H9 (cell line): Measurements from ENCODE around the gene AIF1L. TPM values are rescaled to one million over a fixed set of nuclear protein-coding genes. Genes with fewer than 3 reads are reported as not detected.

ENCODE experiments used
- DNase-seq: peaks from one replicate; pipeline ENCODE4 v3.0.0-alpha.2; 2017
- H2AFZ ChIP-seq: one replicate; pipeline ENCODE4 v1.6.1; 2013; ENCODE audit warnings: mild to moderate bottlenecking, low read length, control low read depth, moderate library complexity
- H2AK5ac ChIP-seq: 2 replicates; pipeline ENCODE4 v1.6.1; 2013; ENCODE audit warnings: low read length, control low read depth, mixed read lengths; ENCODE audit not compliant: insufficient read length
- H2BK120ac ChIP-seq: one replicate; pipeline ENCODE4 v1.6.1; 2013; ENCODE audit warnings: low read depth, mild to moderate bottlenecking, low read length, control low read depth, inconsistent platforms; ENCODE audit not compliant: poor library complexity, severe bottlenecking
- H2BK12ac ChIP-seq: 2 replicates; pipeline ENCODE4 v1.6.1; 2013; ENCODE audit warnings: low read length, control low read depth, mixed read lengths, low read depth; ENCODE audit not compliant: insufficient read length
- H2BK15ac ChIP-seq: 2 replicates; pipeline ENCODE4 v1.6.1; 2013; ENCODE audit warnings: low read depth, low read length, control low read depth
- H2BK20ac ChIP-seq: one replicate; pipeline ENCODE4 v1.6.1; 2013; ENCODE audit warnings: low read depth, mild to moderate bottlenecking, low read length, control low read depth, inconsistent platforms; ENCODE audit not compliant: poor library complexity, severe bottlenecking
- H2BK5ac ChIP-seq: 2 replicates; pipeline ENCODE4 v1.6.1; 2013; ENCODE audit warnings: low read length, control low read depth, mixed read lengths; ENCODE audit not compliant: insufficient read length
- H3K14ac ChIP-seq: 2 replicates; pipeline ENCODE4 v1.6.1; 2013; ENCODE audit warnings: low read length, control low read depth; ENCODE audit not compliant: insufficient read depth
- H3K18ac ChIP-seq: 2 replicates; pipeline ENCODE4 v1.6.1; 2013; ENCODE audit warnings: low read depth, mild to moderate bottlenecking, mixed read lengths, low read length, control low read depth; ENCODE audit not compliant: insufficient read length
- H3K23ac ChIP-seq: 2 replicates; pipeline ENCODE4 v1.6.1; 2013; ENCODE audit warnings: low read length, control low read depth, mixed read lengths, low read depth; ENCODE audit not compliant: insufficient read length
- H3K23me2 ChIP-seq: 2 replicates; pipeline ENCODE4 v1.6.1; 2013; ENCODE audit warnings: low read depth, mild to moderate bottlenecking, mixed read lengths, low read length, control low read depth; ENCODE audit not compliant: insufficient read length, poor library complexity, severe bottlenecking
- H3K27ac ChIP-seq: 2 replicates; pipeline ENCODE4 v1.5.1; 2013; ENCODE audit warnings: low read length, control low read depth, mixed read lengths, low read depth; ENCODE audit not compliant: insufficient read length
- H3K27me3 ChIP-seq: 2 replicates; pipeline ENCODE4 v1.6.1; 2013; ENCODE audit warnings: low read length, control low read depth, inconsistent platforms; ENCODE audit not compliant: insufficient read depth
- H3K4ac ChIP-seq: 2 replicates; pipeline ENCODE4 v1.6.1; 2013; ENCODE audit warnings: low read depth, mild to moderate bottlenecking, control low read depth, inconsistent platforms, low read length, moderate library complexity
- H3K4me1 ChIP-seq: 2 replicates; pipeline ENCODE4 v1.6.1; 2013; ENCODE audit warnings: low read length, control low read depth, inconsistent platforms; ENCODE audit not compliant: insufficient read depth
- H3K4me2 ChIP-seq: 2 replicates; pipeline ENCODE4 v1.6.1; 2013; ENCODE audit warnings: low read length, control low read depth, mixed read lengths; ENCODE audit not compliant: insufficient read length, insufficient read depth
- H3K56ac ChIP-seq: 2 replicates; pipeline ENCODE4 v1.6.1; 2013; ENCODE audit warnings: low read depth, mild to moderate bottlenecking, mixed read lengths, low read length, control low read depth; ENCODE audit not compliant: insufficient read length
- H3K79me1 ChIP-seq: 2 replicates; pipeline ENCODE4 v1.6.1; 2013; ENCODE audit warnings: low read depth, mild to moderate bottlenecking, moderate library complexity, low read length, control low read depth, inconsistent platforms; ENCODE audit not compliant: insufficient read depth, poor library complexity, severe bottlenecking
- H3K79me2 ChIP-seq: 2 replicates; pipeline ENCODE4 v1.6.1; 2013; ENCODE audit warnings: low read length, control low read depth, inconsistent platforms; ENCODE audit not compliant: insufficient read depth
- H3K9ac ChIP-seq: 2 replicates; pipeline ENCODE4 v1.6.1; 2013; ENCODE audit warnings: low read length, control low read depth, mixed read lengths; ENCODE audit not compliant: insufficient read length; ENCODE audit errors: extremely low read depth
- H3K9me3 ChIP-seq: one replicate; pipeline ENCODE4 v1.6.1; 2013; ENCODE audit warnings: low read depth, low read length, inconsistent platforms; ENCODE audit not compliant: control insufficient read depth
- H3T11ph ChIP-seq: one replicate; pipeline ENCODE4 v1.6.1; 2013; ENCODE audit warnings: mild to moderate bottlenecking, low read length, control low read depth, inconsistent platforms
- H4K20me1 ChIP-seq: one replicate; pipeline ENCODE4 v1.6.1; 2013; ENCODE audit not compliant: control insufficient read depth, insufficient read length, insufficient read depth
- H4K5ac ChIP-seq: 2 replicates; pipeline ENCODE4 v1.6.1; 2013; ENCODE audit warnings: low read depth, mild to moderate bottlenecking, mixed read lengths, low read length, control low read depth; ENCODE audit not compliant: insufficient read length
- H4K8ac ChIP-seq: replicated peaks from 2 replicates; pipeline ENCODE4 v1.6.1; 2013; ENCODE audit warnings: low read length, control low read depth, mixed read lengths, low read depth; ENCODE audit not compliant: insufficient read length
- H4K91ac ChIP-seq: 2 replicates; pipeline ENCODE4 v1.6.1; 2013; ENCODE audit warnings: low read depth, mild to moderate bottlenecking, moderate library complexity, mixed read lengths, low read length, control low read depth; ENCODE audit not compliant: insufficient read length
- H3K27ac Mint-ChIP-seq, 3 experiments: 2 replicates in 2 of 3; 3 replicates in 1 of 3; pipeline ENCODE4 v1.8.0; 2020 to 2021; ENCODE audit warnings: mixed read lengths in 3 of 3, mild to moderate bottlenecking in 1 of 3, moderate library complexity in 1 of 3
- H3K27me3 Mint-ChIP-seq: 2 replicates; pipeline ENCODE4 v1.8.0; 2021; ENCODE audit warnings: low read depth, mild to moderate bottlenecking, moderate library complexity, mixed read lengths
- H3K36me3 Mint-ChIP-seq, 3 experiments: 2 replicates in 2 of 3; 3 replicates in 1 of 3; pipeline ENCODE4 v1.8.0; 2020 to 2021; ENCODE audit warnings: low read depth in 3 of 3, mixed read lengths in 3 of 3; ENCODE audit not compliant: insufficient read depth in 1 of 3
- H3K4me1 Mint-ChIP-seq, 2 experiments: 2 replicates each; pipeline ENCODE4 v1.8.0; 2020; ENCODE audit warnings: mixed read lengths in 2 of 2
- H3K4me3 Mint-ChIP-seq, 2 experiments: 2 replicates in 1 of 2; 3 replicates in 1 of 2; pipeline ENCODE4 v1.8.0; 2020 to 2021; ENCODE audit warnings: mild to moderate bottlenecking in 2 of 2, mixed read lengths in 2 of 2, moderate library complexity in 1 of 2
- H3K9me3 Mint-ChIP-seq, 2 experiments: 2 replicates in 1 of 2; 3 replicates in 1 of 2; pipeline ENCODE4 v1.8.0; 2020; ENCODE audit warnings: mild to moderate bottlenecking in 2 of 2, mixed read lengths in 2 of 2, moderate library complexity in 1 of 2
- CTCF ChIP-seq: fragments of 200-600 bp; sonication (generic); conservative IDR thresholded peaks from 3 replicates; pipeline ENCODE4 v1.8.0; 2021; ENCODE audit warnings: antibody characterized with exemption, mild to moderate bottlenecking
- WGBS: extraction: QIAGEN DNeasy Blood & Tissue Kit; methylation state at CpG from one replicate; pipeline ENCODE4 v1.1.7; 2013; ENCODE audit warnings: missing lambda C conversion rate, low lambda C conversion rate, mixed read lengths; ENCODE audit not compliant: insufficient read length; ENCODE audit errors: extremely low coverage; 5-methylcytosine and 5-hydroxymethylcytosine counted together
- total RNA-seq: library from RNA; stranded (reverse); gene quantifications from 2 replicates; pipeline ENCODE4 v1.2.1, GENCODE V29; 2021

AIF1L gene
- total RNA-seq, 1 experiment from 2014 or later: 122 TPM

- Histone ChIP-seq H3K4me2 (no peak overlapping the region), H3K79me2 (no peaks in the 10 kb centered on the region), H2BK5ac (no peak overlapping the region), H3T11ph (no peak overlapping the region), H2AFZ (no peak overlapping the region), H3K9me3 (no peaks in the 10 kb centered on the region), H3K56ac (no peak overlapping the region), H3K23me2 (no peaks in the 10 kb centered on the region), H4K5ac (no peak overlapping the region), H3K18ac (no peak overlapping the region), H2BK120ac (no peak overlapping the region), H2AK5ac (no peak overlapping the region), H3K14ac (no peak overlapping the region; the same call in 1 of the 2 replicates), H3K9ac (no peak overlapping the region), H2BK20ac (no peak overlapping the region), H4K20me1 (no peaks in the 10 kb centered on the region), H3K23ac (no peak overlapping the region), H3K79me1 (no peaks in the 10 kb centered on the region), H3K4me1 (no peaks in the 10 kb centered on the region; the same call in 1 of the 2 replicates), H2BK15ac (no peak overlapping the region), H4K91ac (no peak overlapping the region), H4K8ac (no peak overlapping the region), H3K4ac (no peak overlapping the region), H3K27me3 (no peaks in the 10 kb centered on the region), H2BK12ac (no peak overlapping the region), H3K27ac (no peak overlapping the region)
- peak overlapping the region in 1 of 3 experiments; percentile 76; a peak in 1 of 7 replicates for H3K27ac Mint-ChIP-seq
- H3K4me3 Mint-ChIP-seq: no peak overlapping the region
- DNase-seq: no peak
- H3K9me3 Mint-ChIP-seq: no peaks in the 10 kb centered on the region; a peak in 1 of 5 replicates
- H3K36me3 Mint-ChIP-seq: peaks cover 0 to 3% (median 0%) of the 10 kb centered on the region in 3 experiments; a peak in 3 of 7 replicates
- H3K27me3 Mint-ChIP-seq: peaks cover 23% of the 10 kb centered on the region
- WGBS: no CpG with 5 or more reads among the region's 19 CpGs
- peaks cover 15% of the 10 kb centered on the region in 2 experiments for H3K4me1 Mint-ChIP-seq
- TF ChIP-seq CTCF: no peak
Measured at GRCh38 chr9:131091352-131091992, 4.9 kb upstream of the AIF1L start.
